NCI-H2196 (cell line): Measurements from ENCODE around the gene TMEM119.
A peak's percentile ranks its signal among the peaks of the same experiment; 100 is the strongest.

Experiments used
- DNase-seq: peaks from one replicate; lab custom pipeline; 2025; ENCODE audit not compliant: unreplicated experiment; lab: John Stamatoyannopoulos, UW

The TMEM119 gene, protein sequence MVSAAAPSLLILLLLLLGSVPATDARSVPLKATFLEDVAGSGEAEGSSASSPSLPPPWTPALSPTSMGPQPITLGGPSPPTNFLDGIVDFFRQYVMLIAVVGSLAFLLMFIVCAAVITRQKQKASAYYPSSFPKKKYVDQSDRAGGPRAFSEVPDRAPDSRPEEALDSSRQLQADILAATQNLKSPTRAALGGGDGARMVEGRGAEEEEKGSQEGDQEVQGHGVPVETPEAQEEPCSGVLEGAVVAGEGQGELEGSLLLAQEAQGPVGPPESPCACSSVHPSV

DNA sequence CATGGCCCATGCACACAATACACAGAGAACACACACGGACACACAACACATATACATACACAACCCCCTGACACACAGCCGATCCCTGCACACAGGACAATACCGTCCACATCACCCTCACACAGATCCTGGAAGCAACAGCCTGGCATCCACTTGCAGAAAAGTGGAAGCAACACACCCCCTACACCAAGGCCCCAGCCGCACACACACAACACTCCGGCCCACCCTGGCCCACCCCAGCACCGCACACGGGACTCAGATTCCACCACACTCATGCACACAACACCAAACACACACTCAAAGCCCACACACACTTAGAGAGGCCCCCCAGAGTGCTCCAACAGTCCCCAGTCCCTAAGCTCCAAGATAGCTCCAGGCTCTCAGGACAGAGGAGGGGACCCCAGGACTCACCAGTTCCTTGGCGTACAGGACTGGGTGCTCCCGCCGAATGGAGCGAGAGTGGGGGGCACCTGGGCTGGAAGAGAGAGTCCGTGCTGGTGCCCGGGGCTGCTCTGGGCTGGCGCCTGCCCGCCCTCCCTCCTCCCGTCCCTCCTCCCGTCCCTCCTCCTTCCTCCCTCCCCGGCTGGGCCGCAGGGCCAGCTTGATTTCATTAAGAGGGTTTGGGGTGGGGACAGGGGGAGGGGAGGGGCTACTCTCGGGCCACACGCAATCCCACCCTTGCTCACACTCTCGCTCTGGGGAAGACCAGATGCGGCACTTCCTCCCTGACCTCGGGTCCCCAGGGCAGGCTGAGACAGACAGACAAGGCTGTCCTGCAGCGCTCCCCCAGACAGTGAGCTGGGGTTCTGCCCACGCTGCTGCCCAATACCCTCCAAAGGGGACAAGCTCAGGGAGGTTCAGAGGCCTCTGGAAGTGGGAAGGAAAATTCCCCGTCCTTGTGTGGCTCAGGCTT lies at the start of gene TMEM119:
Gene TMEM119, minus strand, starts transcription at position 526 of the 913 bp plus-strand sequence. CDS start 5,701 bp downstream, outside the sequence.
- DNase-seq = no peak

DNA sequence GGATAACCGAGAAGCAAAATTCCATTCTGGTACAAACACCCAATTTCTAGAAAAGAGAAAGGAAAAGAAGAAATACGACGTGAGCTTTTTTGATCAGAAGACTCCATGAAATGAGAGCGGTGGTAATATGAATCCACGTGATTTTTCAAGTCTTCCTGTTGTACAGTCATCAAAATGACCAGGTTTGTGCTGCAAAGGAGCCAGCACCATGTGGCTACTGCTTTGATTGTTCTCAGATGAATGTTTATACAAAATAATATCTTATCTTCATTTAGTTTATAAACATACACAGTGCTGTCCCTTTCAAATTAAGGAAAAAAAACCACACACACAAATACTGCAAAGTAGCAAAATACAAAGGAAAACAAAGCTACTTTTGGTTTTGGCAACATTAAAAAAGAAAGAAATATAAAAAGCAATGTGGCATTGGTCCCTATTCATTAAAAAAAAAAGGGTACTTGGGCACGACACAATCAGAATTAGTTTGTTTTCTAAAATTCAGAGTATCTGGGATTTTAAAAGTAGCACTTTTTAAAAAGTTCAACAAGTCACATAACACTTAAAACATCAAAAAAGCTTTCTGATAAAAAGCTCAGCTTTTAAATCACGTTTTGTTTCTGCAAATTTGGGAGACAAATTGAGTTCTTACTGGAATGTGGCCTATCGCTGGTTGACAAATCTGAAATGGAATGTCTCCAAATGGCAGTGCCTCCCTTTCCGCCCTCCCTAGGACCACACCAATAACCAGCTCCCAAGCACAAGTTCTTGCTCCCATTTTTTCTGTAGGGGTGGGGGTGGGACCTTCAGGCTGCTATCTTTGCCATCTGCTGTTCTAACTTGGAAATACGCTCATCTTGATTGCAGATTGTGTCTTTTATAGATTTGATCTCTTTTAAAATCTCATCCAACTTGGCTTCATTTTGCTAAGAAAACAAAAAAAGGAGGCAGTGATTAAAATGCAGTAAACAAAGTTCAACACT lies 49.0 kb upstream of the TMEM119 start:
- DNase-seq = no peak

DNA sequence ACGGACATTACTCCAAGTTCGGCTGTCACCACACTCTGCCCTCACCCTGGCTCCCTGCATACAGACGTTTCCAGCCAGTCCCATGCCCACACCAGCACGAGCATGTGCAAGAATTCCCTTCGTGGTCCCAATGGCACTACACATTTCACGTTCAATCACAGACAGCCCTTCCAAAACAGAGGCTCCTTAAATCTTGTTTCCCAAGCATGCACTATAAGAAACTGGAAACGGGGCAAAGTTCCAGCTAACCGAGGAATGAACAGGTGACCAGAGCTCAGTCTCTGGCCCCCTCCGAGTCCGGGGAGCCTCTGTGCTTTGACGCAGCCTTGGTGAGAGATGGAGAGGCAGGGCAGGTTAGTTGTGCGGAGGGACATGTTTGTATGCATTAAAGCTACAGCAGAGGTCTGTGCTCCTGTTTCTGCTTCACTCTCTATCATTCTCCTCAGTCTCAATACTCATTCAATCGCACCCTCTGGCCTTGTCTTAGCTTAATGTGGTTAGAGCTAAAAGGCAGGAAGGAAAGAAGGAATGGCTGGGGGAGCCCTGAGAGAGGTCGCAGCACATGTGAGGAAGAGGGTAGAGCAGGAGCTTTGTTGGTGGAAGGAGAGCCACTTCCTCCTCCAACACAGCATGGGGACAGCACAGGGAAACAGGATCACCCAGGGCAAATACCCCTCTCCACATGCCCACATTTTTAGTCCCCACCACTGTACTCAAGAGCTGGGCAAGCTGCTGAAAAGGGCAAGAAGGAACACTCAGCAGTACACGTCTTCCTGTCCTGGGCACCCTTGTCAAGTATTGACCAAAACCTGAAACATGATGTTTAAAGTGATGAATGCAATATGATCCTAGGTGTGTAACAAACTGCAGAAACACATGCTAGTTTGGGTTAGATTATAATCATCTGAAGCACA lies 48.1 kb upstream of the TMEM119 start:
- no peak for DNase-seq

DNA sequence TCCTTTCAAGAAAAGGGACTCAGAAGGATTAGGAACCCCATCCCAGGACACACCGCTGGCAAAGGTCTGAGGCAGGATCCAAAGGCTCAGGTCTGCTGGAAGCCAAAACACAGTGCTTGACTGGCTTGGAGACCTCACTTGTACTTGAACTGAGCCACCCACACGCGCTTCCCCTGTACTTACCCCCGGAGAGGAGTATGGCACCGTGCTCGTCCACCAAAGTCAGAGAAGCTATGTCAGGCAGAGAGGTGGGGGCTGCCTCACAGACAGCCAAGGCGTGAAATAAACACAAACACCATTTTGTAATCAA lies 46.9 kb upstream of the TMEM119 start:
- no peak for DNase-seq

DNA sequence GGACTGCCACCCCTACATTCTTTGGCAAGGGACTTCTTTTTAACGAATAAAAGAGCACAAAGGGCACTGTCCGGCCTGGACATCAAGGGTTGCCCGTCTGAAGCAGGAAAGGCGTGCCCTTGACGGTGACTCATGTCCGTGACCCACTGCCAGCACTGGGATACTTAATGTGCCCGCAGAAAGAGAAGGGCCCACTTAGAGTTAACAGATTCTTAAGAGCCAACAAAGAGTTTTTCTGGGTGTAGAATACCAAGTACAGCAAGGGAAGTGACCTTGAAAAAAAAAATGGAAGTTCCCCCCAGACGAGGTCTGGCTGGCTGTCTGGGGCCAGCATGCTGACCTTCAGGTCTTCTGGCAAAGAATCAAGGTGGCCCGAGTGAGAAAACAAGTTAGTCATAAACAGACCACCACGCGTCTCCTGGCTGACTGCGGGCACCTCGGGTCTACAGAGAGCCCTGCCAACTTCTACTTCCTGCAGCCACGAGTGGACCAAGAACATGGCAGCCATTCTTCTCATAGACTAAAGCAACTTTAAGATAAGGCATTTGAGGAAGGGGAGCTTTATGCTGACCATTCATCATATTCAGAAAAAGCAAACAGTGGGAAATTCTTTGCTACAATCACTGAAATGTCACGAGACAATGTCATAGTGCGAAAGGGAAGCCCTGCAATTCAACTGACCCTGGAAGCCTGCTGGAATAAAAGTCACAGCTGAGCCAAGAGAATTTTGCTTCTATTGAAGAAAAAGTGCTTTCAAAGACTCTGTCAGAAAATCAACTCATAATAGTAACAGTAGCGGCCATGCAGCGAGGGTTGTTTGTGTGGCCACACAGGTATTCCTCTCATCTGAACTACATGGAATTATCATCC lies 46.3 kb upstream of the TMEM119 start:
- no peak for DNase-seq

DNA sequence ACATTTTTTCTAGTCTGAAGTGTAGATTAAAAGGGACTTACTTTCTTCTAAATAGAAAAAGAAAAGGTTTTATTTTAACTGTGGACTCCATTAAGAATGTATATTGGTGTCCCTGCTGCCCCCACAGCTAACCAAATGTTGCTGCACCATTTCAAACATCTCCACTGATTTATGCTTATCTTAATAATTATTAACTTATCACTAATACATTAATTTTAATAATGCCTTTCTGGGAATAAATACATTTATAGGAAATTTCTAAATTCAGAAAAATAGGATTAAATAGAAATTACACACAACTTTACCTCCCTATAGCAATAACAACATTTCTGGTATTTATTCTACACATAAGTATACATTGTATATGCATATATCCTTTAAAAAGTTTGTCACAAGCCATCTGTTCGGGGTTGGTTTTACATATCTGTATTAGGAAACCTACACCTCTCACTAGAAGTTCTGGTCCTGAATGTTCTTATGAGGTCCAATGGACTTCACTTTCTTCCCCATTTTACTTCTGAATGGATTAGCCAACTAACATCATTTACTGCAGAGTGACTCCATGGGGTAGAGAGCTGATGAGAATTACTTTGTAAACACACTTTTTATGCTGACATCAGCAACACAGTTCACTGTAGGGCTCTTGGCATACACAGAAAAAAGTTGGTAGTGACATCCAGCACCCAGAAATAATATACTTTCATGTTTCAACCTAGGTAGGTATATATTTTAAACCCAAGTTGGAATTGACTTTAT lies 45.2 kb upstream of the TMEM119 start:
- no peak for DNase-seq

DNA sequence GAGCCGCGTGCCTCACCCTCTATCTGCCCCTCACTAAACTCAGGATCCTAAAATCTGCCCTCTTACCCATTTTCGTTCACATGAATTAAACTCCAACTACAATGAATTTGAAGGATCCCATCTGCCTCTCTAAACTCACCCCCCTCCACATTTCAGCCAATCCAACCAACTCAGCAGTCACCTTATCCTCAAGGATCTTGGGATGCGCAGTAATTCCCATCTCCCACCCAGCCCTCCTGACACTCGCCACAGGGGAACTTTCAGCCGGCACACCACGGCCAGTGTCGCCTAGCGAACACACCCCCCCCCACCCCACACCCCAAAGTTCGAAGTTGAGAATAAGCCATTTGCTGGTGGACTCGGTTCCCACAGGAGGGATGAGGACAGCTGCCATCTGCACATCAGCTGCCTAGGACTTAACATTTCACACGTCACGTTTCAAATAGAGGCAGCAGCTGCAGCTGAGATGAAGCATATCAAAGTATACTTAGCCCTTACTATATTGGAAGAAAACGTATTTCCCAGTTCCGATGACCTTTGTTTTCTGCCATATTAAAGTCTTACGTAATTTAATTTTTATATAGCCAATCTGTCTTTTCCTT lies 44.5 kb upstream of the TMEM119 start:
- no peak for DNase-seq

DNA sequence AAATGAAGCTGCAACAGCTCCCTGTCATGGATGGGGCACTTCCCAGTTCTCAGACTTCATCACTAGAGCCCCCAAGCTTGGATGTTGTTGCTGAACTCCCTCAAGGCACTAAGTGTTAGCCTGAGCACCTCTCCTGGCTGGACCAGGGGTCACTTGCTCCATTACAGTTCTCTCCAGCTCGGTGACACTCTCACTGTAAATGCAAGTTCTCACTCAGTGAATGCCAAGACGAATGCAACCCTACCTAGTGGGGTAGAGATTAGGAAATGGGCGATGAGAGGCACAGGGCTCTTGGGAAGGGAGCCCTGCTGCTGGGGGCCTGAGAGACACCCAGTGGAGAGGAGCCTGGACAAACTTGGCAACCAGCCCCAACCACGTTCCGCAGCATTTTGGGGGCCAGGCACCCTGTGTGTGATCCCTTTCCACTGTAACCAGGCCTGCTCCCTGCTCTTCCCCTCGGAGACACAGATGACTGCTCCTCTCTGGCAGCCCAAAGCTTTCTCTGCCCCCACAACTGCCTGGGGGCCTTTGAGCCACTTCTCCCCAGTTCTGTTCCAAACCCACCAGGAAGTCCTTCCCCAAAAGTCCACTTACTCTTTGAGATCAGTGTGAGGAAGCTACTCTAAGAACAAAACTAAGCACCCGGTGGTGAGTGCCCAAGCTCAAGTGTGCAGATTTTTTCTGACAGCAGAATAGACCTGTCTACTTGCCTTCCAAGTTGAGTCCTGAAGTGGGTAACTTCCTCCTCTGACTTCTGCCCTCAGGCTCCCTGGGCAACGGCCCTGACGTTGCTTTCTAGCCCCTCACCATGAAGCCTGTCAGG lies 43.8 kb upstream of the TMEM119 start:
- no peak for DNase-seq

DNA sequence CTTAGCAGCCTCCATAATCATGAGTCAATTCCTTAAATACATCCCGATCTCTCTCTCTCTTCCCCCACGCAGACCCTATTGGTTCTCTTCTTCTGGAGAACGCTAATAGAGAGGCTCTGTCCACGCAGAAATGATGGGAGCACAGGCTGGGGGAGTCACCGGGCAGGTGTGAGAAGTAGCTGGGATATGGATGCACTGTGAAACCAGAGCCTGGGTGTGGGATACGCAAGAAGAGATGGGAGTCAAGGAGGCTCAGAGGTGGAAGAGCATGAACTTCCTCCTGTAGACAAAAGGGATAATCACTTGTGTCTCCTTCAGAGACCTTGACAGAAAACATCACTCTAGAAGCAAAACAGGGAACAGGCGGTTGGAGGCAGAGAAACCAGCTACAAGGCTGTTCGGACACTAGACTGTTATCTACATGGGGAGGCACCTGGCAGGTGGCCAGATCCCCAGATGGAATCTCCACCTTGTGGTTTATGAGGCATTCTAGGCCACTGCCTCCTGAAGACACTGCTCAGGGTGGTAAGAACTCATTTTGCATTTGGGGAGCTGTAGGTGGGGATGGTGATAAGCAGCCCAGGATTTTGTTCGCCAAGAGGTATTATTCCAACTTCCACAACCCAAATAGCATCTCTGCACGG lies 43.0 kb upstream of the TMEM119 start:
- DNase-seq = peak; percentile 20

DNA sequence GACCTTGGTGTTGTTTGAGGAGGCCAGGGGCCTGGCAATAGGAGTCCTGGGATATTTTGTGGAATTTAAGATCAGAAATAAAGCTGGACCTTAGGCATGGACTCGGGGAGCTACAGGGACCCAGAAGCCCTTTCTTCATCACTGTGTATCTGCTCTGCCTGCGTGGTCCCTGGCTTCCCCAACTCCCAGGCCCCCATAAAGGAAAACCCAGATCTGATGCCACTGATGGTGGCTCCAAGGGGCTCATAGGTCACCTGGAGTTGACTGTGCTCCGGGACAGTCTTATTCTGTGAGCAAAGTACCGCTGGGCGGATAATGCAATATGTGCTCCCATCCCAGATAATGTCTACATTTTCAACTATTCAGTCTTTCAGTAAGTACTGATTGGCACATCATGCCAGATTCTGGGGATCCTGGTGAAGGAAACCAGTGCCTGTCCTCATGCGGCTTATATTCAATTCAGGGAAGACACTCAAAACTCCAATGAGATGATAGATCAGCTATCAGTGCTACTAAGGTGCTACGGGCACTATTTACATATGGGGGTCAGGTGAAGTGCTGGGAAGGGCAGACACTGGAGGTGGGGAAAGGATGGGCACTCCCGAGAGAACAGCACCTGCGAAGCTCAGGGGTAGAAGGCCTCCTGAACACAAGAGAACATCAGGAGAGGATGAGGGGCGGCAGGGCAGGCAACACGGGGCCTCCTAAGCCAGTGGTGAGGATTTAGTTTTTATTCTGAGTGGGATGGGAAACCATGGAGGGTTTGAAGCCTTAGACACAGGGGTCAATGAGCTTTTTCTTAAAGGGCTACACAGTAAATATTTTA lies 41.3 kb upstream of the TMEM119 start:
- DNase-seq = no peak

DNA sequence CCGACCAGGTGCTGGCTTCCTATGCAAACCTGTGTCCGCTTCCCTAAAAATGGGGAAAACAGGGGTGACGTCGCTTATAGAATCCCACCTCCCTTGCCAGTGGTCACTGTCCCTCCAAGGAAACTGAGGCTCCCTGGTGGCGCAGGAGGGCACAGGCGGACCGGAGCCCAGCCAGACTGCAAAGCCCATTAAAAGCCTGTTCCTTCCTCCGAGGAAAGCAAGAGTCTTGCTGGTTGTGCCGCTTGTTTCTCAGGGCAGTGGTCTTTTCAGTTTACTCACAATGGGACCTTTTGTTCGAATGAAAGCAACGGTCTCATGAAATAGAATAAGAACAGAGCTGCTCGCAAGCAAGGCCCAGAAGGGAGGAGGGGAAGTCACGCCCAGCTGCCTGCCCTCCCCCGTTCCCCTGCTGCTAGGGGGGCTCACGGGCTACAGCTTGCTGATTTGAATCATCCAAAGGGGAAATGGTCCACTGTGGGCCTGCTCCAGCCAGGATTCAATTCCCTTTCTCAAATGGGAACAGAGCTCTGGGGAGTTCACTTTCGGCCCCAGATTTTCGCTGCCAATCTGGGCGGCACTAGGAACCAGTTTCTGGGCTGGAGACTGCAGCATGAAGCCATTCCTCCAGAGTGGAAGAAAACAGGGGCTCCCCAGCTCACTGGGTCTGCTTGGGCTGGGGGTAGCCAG lies 40.4 kb upstream of the TMEM119 start:
- DNase-seq = no peak

DNA sequence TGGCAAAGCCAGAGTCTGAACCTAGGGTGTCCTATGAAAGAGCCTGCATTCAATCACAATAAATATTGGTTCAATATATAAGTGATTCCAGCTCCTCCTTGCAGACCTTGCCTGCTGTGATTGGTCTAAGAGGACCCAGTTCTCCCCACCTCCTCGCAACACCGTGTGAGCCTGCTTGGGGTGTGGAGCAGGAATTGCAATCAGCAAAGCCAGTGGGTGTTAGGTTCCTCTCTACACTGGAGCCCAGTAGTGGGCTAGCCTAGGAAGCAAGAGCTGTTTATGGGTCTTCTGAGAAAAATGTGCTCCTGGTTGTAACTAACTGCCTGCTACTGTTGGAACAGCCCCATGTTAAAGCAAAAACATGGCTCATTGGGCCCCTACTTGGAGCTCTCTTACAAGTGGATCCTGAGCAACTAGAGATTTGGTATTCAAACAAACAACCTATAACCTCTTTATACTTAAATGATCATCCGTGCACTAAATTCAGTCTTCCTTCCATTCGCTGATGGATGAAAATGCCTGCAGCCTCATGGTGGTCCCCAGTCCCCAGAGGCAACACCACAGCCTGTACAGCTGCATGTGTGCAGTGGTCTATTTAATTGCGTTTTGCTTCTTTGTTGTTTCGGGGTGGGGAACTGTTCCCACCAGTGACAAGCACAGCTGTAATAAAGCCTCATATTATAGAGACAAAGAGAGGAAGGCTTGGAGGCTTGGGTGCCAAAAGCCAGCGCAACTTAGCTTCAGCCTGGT lies 39.5 kb upstream of the TMEM119 start:
- no peak for DNase-seq

DNA sequence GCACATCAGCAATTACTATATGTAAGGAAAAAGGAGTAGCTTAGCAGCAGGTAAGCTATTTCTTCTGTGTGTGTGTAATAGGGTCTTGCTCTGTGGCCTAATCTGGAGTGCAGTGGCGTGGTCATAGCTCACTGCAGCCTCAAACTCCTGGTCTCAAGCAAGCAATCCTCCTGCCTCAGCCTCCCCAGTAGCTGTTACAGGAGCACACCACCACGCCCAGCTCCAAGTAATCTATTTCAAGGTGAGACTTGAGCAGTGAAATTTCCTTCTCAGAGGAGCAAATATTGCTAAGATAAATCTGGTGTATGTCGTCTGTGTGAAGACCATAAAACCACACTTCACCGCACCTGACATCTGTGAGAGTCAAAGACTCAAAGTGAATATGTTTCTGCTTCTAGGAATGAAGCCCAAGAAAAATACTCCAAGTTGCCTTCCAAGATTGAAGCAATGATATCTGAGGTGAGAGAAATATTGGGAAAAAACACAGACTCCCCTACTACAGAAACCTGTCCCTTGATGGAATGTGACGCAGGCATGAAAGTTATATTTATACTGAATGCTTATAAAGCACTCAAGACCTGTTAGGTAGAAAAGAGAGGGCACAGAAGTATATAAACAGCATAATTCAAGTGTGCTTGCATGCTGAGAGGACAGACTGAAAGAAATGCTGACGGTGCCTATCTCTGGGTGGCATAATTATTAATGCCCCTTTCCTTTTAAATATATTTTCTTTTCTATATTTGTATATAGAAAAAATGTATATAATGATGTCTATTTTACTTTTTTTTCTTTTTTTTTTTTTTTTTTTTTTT lies 38.3 kb upstream of the TMEM119 start:
- no peak for DNase-seq
